GM21717 (cell line): ENCODE data around the gene TMBIM1.
"Not testable (repeated sequence)": the region's sequence is repeated elsewhere in the genome, so short reads cannot be mapped to it uniquely, and the experiment has no call there.

Source experiments
- ATAC-seq: cut with Tn5 transposase; IDR thresholded peaks from one replicate; pipeline ENCODE4 v1.9.1; 2021; ENCODE audit warnings: mild to moderate bottlenecking, moderate library complexity; ENCODE audit not compliant: unreplicated experiment

Gene TMBIM1

DNA sequence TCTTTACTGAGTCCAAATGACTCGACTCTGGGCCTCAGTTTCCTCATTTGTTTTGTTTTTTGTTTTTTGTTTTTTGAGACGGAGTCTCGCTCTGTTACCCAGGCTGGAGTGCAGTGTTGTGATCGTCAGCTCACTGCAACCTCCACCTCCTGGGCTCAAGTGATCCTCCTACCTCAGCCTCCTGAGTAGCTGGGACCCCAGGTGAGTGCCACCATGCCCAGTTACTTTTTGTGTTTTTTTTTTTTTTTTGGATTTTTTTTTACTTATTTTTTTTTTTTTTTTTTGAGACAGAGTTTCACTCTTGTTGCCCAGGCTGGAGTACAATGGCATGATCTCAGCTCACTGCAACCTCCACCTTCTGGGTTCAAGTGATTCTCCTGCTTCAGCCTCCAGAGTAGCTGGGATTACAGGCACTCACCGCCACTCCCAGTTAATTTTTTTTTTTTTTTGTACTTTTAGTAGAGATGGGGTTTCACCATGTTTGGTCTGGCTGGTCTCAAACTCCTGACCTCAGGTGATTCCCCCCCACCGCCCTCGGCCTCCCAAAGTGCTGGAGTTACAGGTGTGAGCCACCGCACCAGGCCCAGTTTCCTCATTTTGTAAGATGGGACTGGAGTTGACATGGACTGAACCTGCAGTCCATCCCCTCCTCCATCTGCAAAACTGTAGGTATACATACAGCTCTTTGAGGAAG is 18.9 kb downstream of the TMBIM1 start:
- ATAC-seq: not testable (repeated sequence)

GRCh38 chr2:218272531-218273212 is 19.6 kb downstream of the TMBIM1 start:
- no peak for ATAC-seq

DNA sequence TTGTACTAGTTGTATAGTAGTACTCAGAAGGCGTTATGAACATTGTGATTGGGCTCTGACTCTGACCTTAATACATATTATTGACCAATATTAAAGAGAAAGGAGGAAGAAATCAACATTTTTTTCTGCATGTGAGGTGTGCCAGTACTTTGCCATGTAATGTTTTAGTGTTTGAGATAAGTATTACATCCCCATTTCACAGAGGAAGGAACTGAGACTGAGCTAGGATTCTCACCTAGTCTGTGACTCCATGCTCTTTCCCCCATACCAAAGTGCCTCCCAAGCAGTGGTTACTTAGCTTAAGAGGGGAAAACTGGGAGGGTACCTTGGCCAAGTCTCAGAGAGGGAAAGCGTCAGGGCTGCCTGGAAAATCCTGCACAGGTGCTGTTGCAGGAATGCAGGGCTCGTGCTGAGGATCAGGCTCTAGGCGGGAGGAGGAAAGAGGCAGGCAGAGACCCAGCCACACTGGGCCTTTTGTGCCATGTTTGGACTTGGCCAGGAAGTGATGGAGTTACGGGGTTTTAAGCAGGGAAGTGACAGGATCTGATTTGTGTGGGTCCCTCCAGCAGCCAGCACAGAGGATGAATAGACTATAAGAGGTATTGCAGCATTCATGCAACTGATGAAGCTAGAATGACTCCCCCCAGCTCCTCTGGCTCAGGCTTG is 20.3 kb downstream of the TMBIM1 start:
- no peak for ATAC-seq

GRCh38 chr2:218271487-218271797 is 20.9 kb downstream of the TMBIM1 start:
- no peak for ATAC-seq

DNA sequence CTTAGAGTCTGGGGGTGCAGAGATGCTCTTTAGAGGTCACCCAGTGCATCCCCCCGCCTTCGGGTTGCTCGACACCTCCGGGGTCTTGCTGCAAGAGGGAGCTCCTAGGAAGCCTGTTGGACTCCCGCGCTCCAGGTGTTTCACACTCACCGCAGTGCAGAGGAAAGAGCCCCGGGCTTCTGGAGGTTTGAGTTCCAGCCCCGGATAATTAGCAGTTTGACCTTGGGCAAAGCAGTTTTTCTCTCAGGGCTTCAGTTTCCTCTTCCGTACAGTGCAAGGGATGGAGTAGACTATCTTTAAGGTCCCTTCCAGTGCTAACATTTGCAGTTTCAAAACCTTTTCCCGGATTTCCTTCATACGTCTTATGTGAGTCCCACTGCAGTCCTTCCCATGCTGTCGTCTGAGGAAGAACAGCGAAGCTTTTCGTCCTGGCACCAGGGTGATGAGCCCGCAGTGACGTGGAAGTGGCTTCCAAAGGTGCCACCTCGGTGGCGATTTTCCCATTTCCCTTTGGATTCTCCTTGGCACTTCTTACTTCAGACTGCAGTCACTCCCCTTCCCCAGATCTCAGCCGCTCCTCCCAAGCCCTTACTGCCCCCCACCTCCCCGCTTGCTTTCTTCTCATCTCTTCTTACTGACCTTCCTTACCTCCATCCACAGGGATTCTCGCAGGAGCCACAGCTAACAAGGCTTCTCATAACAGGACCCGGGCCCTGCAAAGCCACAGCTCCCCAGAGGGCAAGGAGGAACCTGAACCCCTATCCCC is 21.4 kb downstream of the TMBIM1 start:
- ATAC-seq: no peak

DNA sequence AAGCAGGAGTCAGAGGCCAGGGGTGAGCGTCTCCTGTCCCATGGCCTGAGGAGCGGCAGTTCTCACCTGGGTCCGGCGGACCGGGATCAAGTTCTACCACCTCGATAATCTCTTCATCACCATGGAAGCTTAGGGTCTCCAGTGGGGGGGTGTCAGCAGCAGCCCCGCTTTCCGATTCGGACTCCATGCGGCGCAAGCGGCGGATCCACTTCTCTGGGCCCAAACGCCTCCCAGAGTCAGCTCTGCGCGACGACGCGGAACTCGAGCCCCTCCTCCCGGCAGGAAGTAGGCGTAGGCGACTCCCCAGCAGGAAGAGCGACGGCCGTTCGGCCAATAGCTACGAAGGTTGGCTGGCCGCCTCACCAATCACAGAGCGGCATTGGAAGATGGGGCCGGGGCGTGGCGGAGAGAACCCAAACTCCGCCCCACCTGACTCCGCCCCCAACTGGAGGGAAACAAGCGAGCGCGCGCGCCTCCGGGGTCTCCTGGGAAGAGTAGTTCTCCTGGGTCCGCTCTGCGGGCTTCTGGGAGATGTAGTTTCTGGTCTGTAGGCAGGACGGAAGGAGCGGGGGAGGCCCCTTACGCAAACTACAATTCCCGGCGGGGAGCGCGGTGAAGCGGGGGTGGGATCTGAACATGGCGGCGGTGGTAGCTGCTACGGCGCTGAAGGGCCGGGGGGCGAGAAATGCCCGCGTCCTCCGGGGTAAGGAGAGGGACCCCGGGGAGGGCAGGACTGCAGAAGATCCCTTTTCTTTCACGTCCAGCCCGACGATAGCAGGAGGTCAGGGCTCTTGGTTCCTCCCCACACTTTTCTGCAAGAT is 22.2 kb downstream of the TMBIM1 start, which contains the start of the genes AAMP and PNKD:
Gene AAMP, minus strand, starts transcription at position 238 of the 821 bp plus-strand sequence. Its CDS starts 51 bp downstream, at position 187.
Gene PNKD, plus strand, starts transcription at position 620 of the 821 bp plus-strand sequence. Its CDS starts 17 bp downstream, at position 637.
- peak; percentile 89 for ATAC-seq

GRCh38 chr2:218267259-218267658 is 25.0 kb downstream of the TMBIM1 start:
- no peak for ATAC-seq

- no peak for ATAC-seq
These were observed 25.9 kb downstream of the TMBIM1 start for GRCh38 chr2:218266316-218266979.

GRCh38 chr2:218265626-218266025 is 26.7 kb downstream of the TMBIM1 start:
- no peak for ATAC-seq

DNA sequence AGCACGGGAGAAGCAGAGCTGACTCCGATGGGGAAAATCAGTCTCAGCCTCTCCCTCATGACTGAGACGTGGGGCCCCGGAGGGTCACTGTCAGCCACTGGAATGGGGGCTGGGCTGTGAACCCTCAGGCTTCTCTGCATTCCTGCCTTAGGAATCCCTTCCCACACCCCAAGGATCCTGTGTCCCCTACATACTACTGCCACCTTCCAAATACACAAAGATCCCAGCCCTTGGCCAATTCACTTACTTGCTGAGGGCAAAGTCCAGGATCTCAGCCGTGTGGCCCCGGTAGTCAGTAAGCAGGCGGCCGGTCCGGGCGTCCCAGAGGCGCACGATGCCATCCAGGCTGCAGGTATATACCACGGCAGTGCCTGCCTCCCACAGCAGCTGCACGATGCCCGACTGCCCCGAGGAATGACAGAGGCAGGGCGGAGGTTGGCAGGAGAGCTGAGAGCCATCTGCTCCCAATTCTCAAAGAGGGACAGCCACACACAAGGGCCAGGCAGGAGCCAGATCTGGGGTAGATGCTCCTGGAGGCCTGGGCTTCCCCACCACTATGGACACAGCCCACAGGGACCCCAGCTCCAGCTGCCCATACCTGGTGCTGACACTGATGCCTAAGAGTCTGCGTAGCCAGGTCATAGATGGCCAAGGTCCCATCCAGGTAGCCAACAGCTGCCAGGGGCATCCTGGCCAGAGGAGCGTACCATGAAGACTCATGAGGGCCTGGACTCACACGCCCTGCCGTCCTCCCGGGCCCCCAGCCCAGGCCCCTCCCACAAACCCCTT is 27.3 kb downstream of the TMBIM1 start:
- no peak for ATAC-seq

- no peak for ATAC-seq
These were observed 28.3 kb downstream of the TMBIM1 start for GRCh38 chr2:218263817-218264641.

DNA sequence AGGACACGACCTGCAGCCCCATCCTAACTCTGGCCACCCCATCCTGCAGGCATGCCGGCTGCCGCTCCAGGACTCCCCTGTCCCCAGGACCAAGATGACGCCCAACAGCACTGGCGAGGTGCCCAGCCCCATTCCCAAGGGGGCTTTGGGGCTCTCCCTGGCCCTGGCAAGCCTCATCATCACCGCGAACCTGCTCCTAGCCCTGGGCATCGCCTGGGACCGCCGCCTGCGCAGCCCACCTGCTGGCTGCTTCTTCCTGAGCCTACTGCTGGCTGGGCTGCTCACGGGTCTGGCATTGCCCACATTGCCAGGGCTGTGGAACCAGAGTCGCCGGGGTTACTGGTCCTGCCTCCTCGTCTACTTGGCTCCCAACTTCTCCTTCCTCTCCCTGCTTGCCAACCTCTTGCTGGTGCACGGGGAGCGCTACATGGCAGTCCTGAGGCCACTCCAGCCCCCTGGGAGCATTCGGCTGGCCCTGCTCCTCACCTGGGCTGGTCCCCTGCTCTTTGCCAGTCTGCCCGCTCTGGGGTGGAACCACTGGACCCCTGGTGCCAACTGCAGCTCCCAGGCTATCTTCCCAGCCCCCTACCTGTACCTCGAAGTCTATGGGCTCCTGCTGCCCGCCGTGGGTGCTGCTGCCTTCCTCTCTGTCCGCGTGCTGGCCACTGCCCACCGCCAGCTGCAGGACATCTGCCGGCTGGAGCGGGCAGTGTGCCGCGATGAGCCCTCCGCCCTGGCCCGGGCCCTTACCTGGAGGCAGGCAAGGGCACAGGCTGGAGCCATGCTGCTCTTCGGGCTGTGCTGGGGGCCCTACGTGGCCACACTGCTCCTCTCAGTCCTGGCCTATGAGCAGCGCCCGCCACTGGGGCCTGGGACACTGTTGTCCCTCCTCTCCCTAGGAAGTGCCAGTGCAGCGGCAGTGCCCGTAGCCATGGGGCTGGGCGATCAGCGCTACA is 29.4 kb downstream of the TMBIM1 start:
- ATAC-seq: no peak

DNA sequence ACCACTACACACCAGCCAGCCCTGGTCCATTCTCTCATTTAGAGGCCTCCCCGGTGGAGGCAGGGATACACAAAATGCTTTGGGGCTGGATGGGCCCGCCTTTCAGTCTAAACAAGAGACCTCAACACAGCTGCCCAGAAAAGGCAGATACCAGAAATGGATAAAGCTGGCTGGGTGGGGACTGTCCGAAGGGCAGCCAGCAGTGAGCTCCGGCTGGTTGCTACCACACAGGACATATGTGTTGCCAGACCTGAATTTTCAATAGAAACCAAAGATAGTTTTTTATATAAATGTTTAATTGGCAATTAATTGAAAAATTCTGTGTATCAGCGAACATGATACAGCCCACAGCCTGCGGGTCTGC is 30.1 kb downstream of the TMBIM1 start:
- ATAC-seq: no peak

DNA sequence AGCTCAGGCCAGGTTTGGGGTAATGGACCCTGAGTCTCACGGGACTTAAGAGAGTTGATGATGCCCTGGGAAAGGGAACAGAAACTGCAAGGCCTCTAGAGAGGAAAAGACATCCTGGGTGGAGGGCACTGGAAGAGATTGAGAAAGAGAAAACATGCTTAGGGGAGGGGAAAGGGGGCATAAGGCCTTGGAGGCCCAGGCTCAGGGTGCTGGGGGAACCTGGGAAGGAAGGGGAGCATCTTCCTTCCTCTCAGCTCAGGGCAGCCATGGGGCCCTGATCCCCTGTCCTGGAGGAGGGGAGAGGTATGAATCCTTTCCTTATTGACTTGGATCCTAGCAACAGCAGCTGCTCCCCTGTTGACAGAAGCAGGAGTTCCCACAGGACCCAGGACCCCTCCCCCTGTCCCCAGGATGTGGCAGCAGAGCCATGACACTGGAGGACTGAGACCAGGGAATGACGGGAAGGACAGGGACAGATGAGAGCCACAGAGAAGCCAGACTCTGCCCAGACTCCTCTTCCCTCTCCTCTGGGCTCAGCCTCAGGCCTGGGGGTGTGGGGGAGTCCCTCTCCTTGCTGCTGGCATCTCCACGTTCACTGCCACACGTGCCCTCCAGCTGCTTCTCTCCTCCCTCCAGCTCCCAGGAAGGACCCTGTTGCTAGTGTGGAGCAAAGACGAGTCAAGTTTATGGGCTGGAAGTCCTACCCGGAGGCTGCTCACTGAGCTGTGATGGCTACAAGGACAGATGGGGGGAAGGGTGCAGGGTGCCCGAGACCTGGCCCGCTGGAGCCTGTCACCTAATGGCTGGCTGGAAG is 30.7 kb downstream of the TMBIM1 start:
- ATAC-seq: no peak

GRCh38 chr2:218260742-218261422 is 31.4 kb downstream of the TMBIM1 start, which contains the start of gene GPBAR1:
Gene GPBAR1 (plus strand): TSS chr2:218261015. CDS start chr2:218262725, 1,710 bp downstream.
- no peak for ATAC-seq

- ATAC-seq: no peak
These were observed 32.1 kb downstream of the TMBIM1 start for GRCh38 chr2:218260166-218260565.
